ENCODE measurements around the gene ENOX1. TPM values are rescaled to one million over a fixed set of nuclear protein-coding genes. Genes with fewer than 3 reads are reported as not detected.

ENOX1 gene
- total RNA-seq, 2 donors from 2014 or later = 0.78 to 4.3 TPM

GRCh38 chr13:43272851-43273250 is 513.9 kb downstream of the ENOX1 start:
- no peak for ATAC-seq
- Histone ChIP-seq H3K36me3 (replicated peaks in 1 of 2; ENCODE audit: insufficient read depth in 1 of 2, low read depth in 2 of 2) (no peaks in the 10 kb centered on the region), H3K4me1 (peaks cover 20% of the 10 kb centered on the region), H3K4me3 (no peak overlapping the region), H3K9me3 (no peaks in the 10 kb centered on the region), H3K27me3 (no peaks in the 10 kb centered on the region), H3K27ac (no peak overlapping the region)
- intact Hi-C loops (cut with DNase I) = no loop called here
- 70 to 74% methylated on average over 5 of the region's 5 CpGs for WGBS, 2 donors
- DNase-seq = no peak
- no peak for TF ChIP-seq POLR2A (IDR thresholded peaks at IDR 0.05)

GRCh38 chr13:43271152-43271551 is 515.6 kb downstream of the ENOX1 start:
- no peak for DNase-seq
- intact Hi-C loops (cut with DNase I) = no loop called here
- Histone ChIP-seq H3K36me3 (replicated peaks in 1 of 2; ENCODE audit: insufficient read depth in 1 of 2, low read depth in 2 of 2) (no peaks in the 10 kb centered on the region), H3K4me3 (no peak overlapping the region), H3K27me3 (no peaks in the 10 kb centered on the region), H3K4me1 (peaks cover 20% of the 10 kb centered on the region), H3K9me3 (no peaks in the 10 kb centered on the region), H3K27ac (peak overlapping the region in 3 of 4 donors; percentile 71 to 80 (median 79))
- TF ChIP-seq CTCF (IDR thresholded peaks at IDR 0.05) (no peak), POLR2A (IDR thresholded peaks at IDR 0.05) (no peak)
- no peak for ATAC-seq
- 75 to 76% methylated on average over 2 of the region's 2 CpGs for WGBS, 2 donors

- TF ChIP-seq CTCF (IDR thresholded peaks at IDR 0.05) (no peak), POLR2A (IDR thresholded peaks at IDR 0.05) (no peak)
- H3K9me3 ChIP-seq = no peaks in the 10 kb centered on the region
- no peak overlapping the region for H3K4me3 ChIP-seq
- intact Hi-C loops (cut with DNase I) = no loop called here
- DNase-seq (no peak), ATAC-seq (no peak)
- H3K27ac ChIP-seq = peak overlapping the region; percentile 1 to 80 (median 75)
- no peaks in the 10 kb centered on the region for H3K27me3 ChIP-seq
- H3K4me1 ChIP-seq = peaks cover 20% of the 10 kb centered on the region
- no peaks in the 10 kb centered on the region for H3K36me3 ChIP-seq (replicated peaks in 1 of 2; ENCODE audit: insufficient read depth in 1 of 2, low read depth in 2 of 2)
- WGBS, 2 donors = 64 to 77% methylated on average over 4 of the region's 4 CpGs
Observed at GRCh38 chr13:43270130-43270830, 516.5 kb downstream of the ENOX1 start.

GRCh38 chr13:43269037-43269481 is 517.7 kb downstream of the ENOX1 start:
- H3K27ac ChIP-seq = peak overlapping the region; percentile 66 to 80 (median 75)
- peak; percentile 96 for ATAC-seq
- WGBS, 2 donors = 28 to 31% methylated on average over 5 of the region's 5 CpGs

GRCh38 chr13:43268632-43269031 is 518.1 kb downstream of the ENOX1 start:
- ATAC-seq = no peak
- H3K27ac ChIP-seq = peak overlapping the region; percentile 66 to 80 (median 75)
- no peaks in the 10 kb centered on the region for H3K36me3 ChIP-seq (replicated peaks in 1 of 2; ENCODE audit: insufficient read depth in 1 of 2, low read depth in 2 of 2)
- DNase-seq = no peak
- no peaks in the 10 kb centered on the region for H3K9me3 ChIP-seq
- intact Hi-C loops (cut with DNase I) = no loop called here
- H3K4me1 ChIP-seq = peaks cover 20% of the 10 kb centered on the region
- H3K27me3 ChIP-seq = no peaks in the 10 kb centered on the region
- TF ChIP-seq POLR2A (IDR thresholded peaks at IDR 0.05) (no peak), CTCF (IDR thresholded peaks at IDR 0.05) (no peak)
- no peak overlapping the region for H3K4me3 ChIP-seq
- 33 to 41% methylated on average over 2 of the region's 2 CpGs for WGBS, 2 donors

More at GRCh38 chr13:43269037-43269481, 517.7 kb downstream of the ENOX1 start:
- no peak overlapping the region for H3K4me3 ChIP-seq
- TF ChIP-seq CTCF (IDR thresholded peaks at IDR 0.05) (no peak), POLR2A (IDR thresholded peaks at IDR 0.05) (no peak)
- no peaks in the 10 kb centered on the region for H3K9me3 ChIP-seq
- H3K36me3 ChIP-seq (replicated peaks in 1 of 2; ENCODE audit: insufficient read depth in 1 of 2, low read depth in 2 of 2) = no peaks in the 10 kb centered on the region
- H3K27me3 ChIP-seq = no peaks in the 10 kb centered on the region
- peaks cover 20% of the 10 kb centered on the region for H3K4me1 ChIP-seq
- peak; percentile 39 to 77 (median 61) for DNase-seq
- intact Hi-C loops (cut with DNase I) = no loop called here
